ENCODE measurements around the gene CCDC33. TPM values are rescaled to one million over a fixed set of nuclear protein-coding genes. Genes with fewer than 3 reads are reported as not detected.

The CCDC33 gene
- total and polyA plus RNA-seq, 2 donors (not counting 3 experiments of a cell fraction or from before 2014, with no cell fraction given) = not detected

DNA sequence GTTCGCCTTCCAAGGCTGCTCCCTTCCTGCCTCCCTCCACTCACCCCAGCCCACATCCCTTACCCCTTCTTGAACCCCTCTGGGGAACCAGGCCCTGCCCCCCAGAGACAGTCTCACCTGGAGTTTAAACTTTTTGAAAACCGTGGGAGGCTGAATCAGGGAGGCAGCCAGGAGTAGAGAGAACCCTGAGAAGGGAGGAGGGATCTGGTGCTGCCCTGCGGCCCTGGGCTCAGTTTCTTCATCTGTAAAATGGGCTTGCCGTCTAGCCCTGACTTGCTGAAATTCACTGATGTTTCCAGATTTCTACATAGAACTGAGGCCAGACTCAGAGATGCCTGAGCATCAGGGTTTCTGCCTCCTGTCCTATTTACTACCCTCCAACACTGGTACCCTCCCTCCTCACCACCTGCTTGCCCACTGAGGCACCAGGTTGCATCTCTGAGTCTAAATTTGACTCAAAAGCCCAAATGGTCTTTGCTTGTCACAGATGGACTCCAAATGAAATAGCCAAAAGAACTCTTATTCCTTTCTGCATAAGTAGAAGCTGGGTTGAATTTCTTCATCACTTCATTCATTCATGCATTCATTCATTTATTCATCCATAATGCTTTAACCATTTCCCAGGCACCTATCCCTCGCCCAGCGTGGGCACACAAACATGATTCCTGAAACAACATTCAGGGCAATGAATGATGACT lies 21.7 kb upstream of the CCDC33 start:
- CTCF ChIA-PET = no interaction called here
- dilution Hi-C loops (cut with MboI; ENCODE audit: extremely low pct_ligation_motif_present, low sequenced_read_pairs) = no loop called here
- POLR2A ChIA-PET = no interaction called here
- no peaks in the 10 kb centered on the region for H3K9me3 ChIP-seq (replicated peaks; ENCODE audit: control insufficient read depth, insufficient read depth, low read length)
- no peak overlapping the region for H3K4me2 ChIP-seq (ENCODE audit: insufficient read depth, low read length)
- H3K27ac ChIP-seq (ENCODE audit: insufficient read depth, low read depth, low read length) = no peak overlapping the region
- no peaks in the 10 kb centered on the region for H4K20me1 ChIP-seq (replicated peaks; ENCODE audit: control insufficient read depth, extremely low read depth, insufficient read depth, low read length)
- DNase-seq (ENCODE audit: low read depth, low spot score) = no peak
- intact Hi-C loops (cut with micrococcal nuclease) = no loop called here
- H3K4me3 ChIP-seq (replicated peaks in 1 of 3; ENCODE audit: insufficient read depth in 1 of 3, low read depth in 1 of 3, low read length in 3 of 3) = no peak overlapping the region
- no peaks in the 10 kb centered on the region for H3K9me1 ChIP-seq (replicated peaks; ENCODE audit: control insufficient read depth, extremely low read depth, insufficient read depth, low read length)
- no peak for FAIRE-seq
- no peak overlapping the region for H3K9ac ChIP-seq (replicated peaks; ENCODE audit: extremely low read depth, insufficient read depth, low read length)
- no peaks in the 10 kb centered on the region for H3K27me3 ChIP-seq (ENCODE audit: control insufficient read depth in 2 of 2, insufficient read depth in 2 of 2, low read length in 2 of 2)
- no peaks in the 10 kb centered on the region for H3K79me2 ChIP-seq (ENCODE audit: control insufficient read depth, insufficient read depth, low read length)
- H2AFZ ChIP-seq (ENCODE audit: low read depth, low read length) = no peak overlapping the region
- H3K4me1 ChIP-seq (ENCODE audit: control insufficient read depth, extremely low read depth, insufficient read depth, low read length) = no peaks in the 10 kb centered on the region
- no peak for TF ChIP-seq POLR2A (IDR thresholded peaks at IDR 0.05; ENCODE audit: low read depth, low read length)
- BruUV-seq (replicated peaks) = no TSS peak
- H3K36me3 ChIP-seq (ENCODE audit: control insufficient read depth in 2 of 2, extremely low read depth in 1 of 2, insufficient read depth in 2 of 2, low read length in 2 of 2) = no peaks in the 10 kb centered on the region

DNA sequence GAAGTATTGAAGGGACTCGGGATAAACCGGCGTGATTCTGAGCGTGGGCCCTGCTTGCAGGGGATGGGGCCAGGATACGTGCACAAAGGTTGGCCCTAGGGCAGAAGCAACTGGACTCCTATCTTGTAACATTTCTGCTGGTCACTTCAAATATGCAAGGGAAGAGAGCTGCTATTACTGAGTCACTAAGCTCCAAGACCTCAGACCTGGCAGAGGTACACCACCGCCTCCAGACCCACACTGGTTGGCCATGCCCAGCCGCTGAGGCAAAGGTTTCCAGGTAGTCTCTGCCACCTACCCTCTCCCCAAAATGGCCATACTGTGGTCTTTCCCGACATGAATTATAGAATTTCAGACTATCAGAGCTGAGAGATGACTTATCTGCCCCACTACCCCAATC lies 20.2 kb upstream of the CCDC33 start:
- Histone ChIP-seq H3K4me3 (replicated peaks in 1 of 3; ENCODE audit: insufficient read depth in 1 of 3, low read depth in 1 of 3, low read length in 3 of 3) (no peak overlapping the region), H3K27ac (ENCODE audit: insufficient read depth, low read depth, low read length) (no peak overlapping the region), H3K4me1 (ENCODE audit: control insufficient read depth, extremely low read depth, insufficient read depth, low read length) (no peaks in the 10 kb centered on the region), H2AFZ (ENCODE audit: low read depth, low read length) (no peak overlapping the region), H3K4me2 (ENCODE audit: insufficient read depth, low read length) (no peak overlapping the region), H3K27me3 (ENCODE audit: control insufficient read depth in 2 of 2, insufficient read depth in 2 of 2, low read length in 2 of 2) (peaks cover 4% of the 10 kb centered on the region in 2 experiments), H3K9me3 (replicated peaks; ENCODE audit: control insufficient read depth, insufficient read depth, low read length) (no peaks in the 10 kb centered on the region), H3K9me1 (replicated peaks; ENCODE audit: control insufficient read depth, extremely low read depth, insufficient read depth, low read length) (no peaks in the 10 kb centered on the region), H4K20me1 (replicated peaks; ENCODE audit: control insufficient read depth, extremely low read depth, insufficient read depth, low read length) (no peaks in the 10 kb centered on the region), H3K36me3 (ENCODE audit: control insufficient read depth in 2 of 2, extremely low read depth in 1 of 2, insufficient read depth in 2 of 2, low read length in 2 of 2) (no peaks in the 10 kb centered on the region), H3K9ac (replicated peaks; ENCODE audit: extremely low read depth, insufficient read depth, low read length) (no peak overlapping the region), H3K79me2 (ENCODE audit: control insufficient read depth, insufficient read depth, low read length) (no peaks in the 10 kb centered on the region)
- DNase-seq (ENCODE audit: low read depth, low spot score) = no peak
- BruUV-seq (replicated peaks) = no TSS peak
- no peak for FAIRE-seq
- intact Hi-C loops (cut with micrococcal nuclease) (no loop called here), dilution Hi-C loops (cut with MboI; ENCODE audit: extremely low pct_ligation_motif_present, low sequenced_read_pairs) (no loop called here)
- TF ChIP-seq GATA2 (IDR thresholded peaks at IDR 0.05; ENCODE audit: insufficient read depth, insufficient read length, low read depth, low read length) = no peak
- TF ChIP-seq POLR2A (IDR thresholded peaks at IDR 0.05; ENCODE audit: low read depth, low read length) = no peak
- TF ChIP-seq JUN (IDR thresholded peaks at IDR 0.05; ENCODE audit: borderline replicate concordance, insufficient read depth, insufficient read length, low read depth) = no peak
- TF ChIP-seq CTCF (IDR thresholded peaks at IDR 0.05; ENCODE audit: extremely low read depth in 1 of 2, insufficient read depth in 1 of 2, low read depth in 1 of 2, low read length in 2 of 2) = no peak
- TF ChIP-seq EZH2 (IDR thresholded peaks at IDR 0.05; ENCODE audit: borderline replicate concordance, low read depth, low read length, severe bottlenecking) = no peak
- no peak for TF ChIP-seq MAX (IDR thresholded peaks at IDR 0.05; ENCODE audit: insufficient read depth, insufficient read length)
- TF ChIP-seq POLR2AphosphoS5 (IDR thresholded peaks at IDR 0.05; ENCODE audit: insufficient read depth, low read depth, low read length) = no peak
- no peak for TF ChIP-seq MYC (IDR thresholded peaks at IDR 0.05; ENCODE audit: low read depth, low read length)
- TF ChIP-seq FOS (IDR thresholded peaks at IDR 0.05; ENCODE audit: borderline replicate concordance, insufficient read depth, low read length) = no peak
- ChIA-PET CTCF (no interaction called here), POLR2A (no interaction called here)

Data from endothelial cell of umbilical vein (primary cell).